K562 (cell line): ENCODE data around the gene IL10RB. TPM values are rescaled to one million over a fixed set of nuclear protein-coding genes. Genes with fewer than 3 reads are reported as not detected.

Source experiments
- ARNT ChIP-seq, 2 experiments: fragments of 450-650 bp; IDR thresholded peaks; 2 replicates each; pipeline ENCODE4 v1.6.1; 2016; ENCODE audit warnings: mild to moderate bottlenecking in 1 of 2
- ELF1 ChIP-seq: fragments of 200-800 bp; sonication (Bioruptor generic); IDR thresholded peaks from 2 replicates; pipeline ENCODE4 v1.6.1; 2016; ENCODE audit warnings: missing genetic modification characterization, missing compliant biosample characterization
- HDAC2 ChIP-seq: fragments of 450-650 bp; IDR thresholded peaks from 2 replicates; pipeline ENCODE4 v1.6.1; 2016; ENCODE audit warnings: mild to moderate bottlenecking
- HLTF ChIP-seq: fragments of 450-650 bp; IDR thresholded peaks from 2 replicates; pipeline ENCODE4 v1.6.1; 2016
- NFE2L1 ChIP-seq: fragments of 450-650 bp; IDR thresholded peaks from 2 replicates; pipeline ENCODE4 v1.6.1; 2016; ENCODE audit warnings: missing genetic modification characterization, low read depth, mild to moderate bottlenecking, missing compliant biosample characterization, moderate library complexity, borderline replicate concordance
- NR3C1 ChIP-seq: sonication (generic); formaldehyde crosslinking; IDR thresholded peaks from 2 replicates; pipeline ENCODE4 v1.8.1; 2022; ENCODE audit warnings: missing genetic modification reagents
- POU5F1 ChIP-seq: fragments of 150-350 bp; IDR thresholded peaks from 2 replicates; pipeline ENCODE4 v1.6.1; 2014; ENCODE audit warnings: borderline replicate concordance, low read length, low read depth, mild to moderate bottlenecking; ENCODE audit not compliant: partially characterized antibody
- TFAM ChIP-seq: fragments of 250-450 bp; sonication (Bioruptor Pico); conservative IDR thresholded peaks from 2 replicates; pipeline ENCODE4 v1.5.0; 2021; ENCODE audit warnings: mild to moderate bottlenecking, moderate library complexity
- ZKSCAN1 ChIP-seq: fragments of 150-350 bp; IDR thresholded peaks from 2 replicates; pipeline ENCODE4 v1.6.1; 2016; ENCODE audit warnings: low read depth, low read length
- ZNF232 ChIP-seq: sonication (generic); formaldehyde crosslinking; IDR thresholded peaks from 2 replicates; pipeline ENCODE4 v1.8.0; 2022; ENCODE audit warnings: mild to moderate bottlenecking, missing genetic modification reagents
- ZNF609 ChIP-seq: sonication (generic); formaldehyde crosslinking; IDR thresholded peaks from 2 replicates; pipeline ENCODE4 v1.8.1; 2023; ENCODE audit warnings: missing genetic modification reagents, mild to moderate bottlenecking, borderline replicate concordance
- polyA plus RNA-seq, 8 experiments: library from polyadenylated mRNA; depleted of rRNA in 4 of 8; stranded (reverse) in 5 of 8; unstranded in 3 of 8; fragments of >200 nt; fragmentation: Nextera tagmentation in 2 of 8; fragmentation: Illumina TruSeq in 1 of 8; extraction: Ambion mirVana in 2 of 8; extraction: Trizol in 1 of 8; gene quantifications; 2 replicates each; pipeline versions ENCODE4 v1.2.1 to v1.2.3, GENCODE V29; 2011 to 2014; ENCODE audit warnings: inconsistent platforms in 1 of 8, missing spikeins in 1 of 8
- total RNA-seq, 7 experiments: library from RNA; depleted of rRNA in 6 of 7; stranded (reverse); fragments of >200 nt in 6 of 7; fragmentation: Illumina TruSeq in 2 of 7; extraction: Trizol in 2 of 7; gene quantifications; 2 replicates each; pipeline versions ENCODE4 v1.2.1 to v1.2.3, GENCODE V29; 2011 to 2021; ENCODE audit warnings: low replicate concordance in 1 of 7
- TF ChIP-seq, protein P1 (sequence below): fragments of 450-650 bp; IDR thresholded peaks from 2 replicates; pipeline ENCODE4 v1.6.1; 2016; ENCODE audit warnings: low read depth
- TF ChIP-seq, protein P2 (sequence below): sonication (generic); formaldehyde crosslinking; IDR thresholded peaks from 2 replicates; pipeline ENCODE4 v1.8.0; 2023; ENCODE audit warnings: mild to moderate bottlenecking, missing genetic modification reagents

IL10RB gene
- total and polyA plus RNA-seq, 9 of the 15 experiments (the other 6 are each of a cell fraction or from before 2014, with no cell fraction given) = 10.9 to 33.8 (median 23.0) TPM

DNA sequence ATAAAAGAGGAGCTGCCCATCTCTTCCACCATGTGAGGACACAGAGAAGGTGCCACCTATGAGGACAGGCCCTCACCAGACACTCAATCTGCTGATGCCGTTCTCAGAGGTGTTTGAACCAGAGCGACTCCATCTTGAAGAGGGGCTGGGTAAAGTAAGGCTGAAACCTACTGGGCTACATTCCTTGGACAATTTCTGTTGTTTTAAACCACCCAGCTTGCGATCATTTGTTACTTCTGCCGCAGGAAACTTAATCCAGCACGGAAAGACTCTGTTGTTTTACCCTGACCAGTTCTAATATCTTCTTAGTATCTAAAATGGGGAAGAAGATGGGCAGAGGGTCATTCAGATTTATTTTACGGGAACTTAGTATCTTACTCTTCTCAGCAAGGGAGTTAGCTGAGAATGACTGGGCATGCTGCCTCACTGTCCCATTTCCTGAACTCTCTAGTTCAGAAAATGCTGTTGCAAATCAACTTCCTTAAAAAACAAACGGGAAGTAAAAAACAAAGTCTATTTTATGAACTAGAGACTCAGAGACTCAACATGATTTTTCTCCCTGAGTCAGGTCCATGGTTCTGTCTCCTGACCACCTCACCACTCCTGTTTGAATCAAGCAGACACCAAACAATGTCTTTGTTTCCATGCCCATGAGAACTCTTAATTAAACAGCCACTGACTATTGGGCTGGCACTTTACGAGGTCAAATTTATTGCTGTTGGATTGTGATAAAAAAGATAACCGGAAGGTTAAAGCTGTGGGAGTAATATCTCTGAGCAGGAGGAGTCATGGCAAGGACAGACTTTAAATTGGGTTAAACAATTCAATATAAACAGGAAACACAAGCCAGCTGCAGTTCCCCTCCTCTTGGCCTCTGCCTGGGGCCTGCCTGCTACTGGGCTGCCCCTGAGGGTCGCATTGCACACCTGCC is 34.8 kb downstream of the IL10RB start (continued):
- TF ChIP-seq, protein P1, sequence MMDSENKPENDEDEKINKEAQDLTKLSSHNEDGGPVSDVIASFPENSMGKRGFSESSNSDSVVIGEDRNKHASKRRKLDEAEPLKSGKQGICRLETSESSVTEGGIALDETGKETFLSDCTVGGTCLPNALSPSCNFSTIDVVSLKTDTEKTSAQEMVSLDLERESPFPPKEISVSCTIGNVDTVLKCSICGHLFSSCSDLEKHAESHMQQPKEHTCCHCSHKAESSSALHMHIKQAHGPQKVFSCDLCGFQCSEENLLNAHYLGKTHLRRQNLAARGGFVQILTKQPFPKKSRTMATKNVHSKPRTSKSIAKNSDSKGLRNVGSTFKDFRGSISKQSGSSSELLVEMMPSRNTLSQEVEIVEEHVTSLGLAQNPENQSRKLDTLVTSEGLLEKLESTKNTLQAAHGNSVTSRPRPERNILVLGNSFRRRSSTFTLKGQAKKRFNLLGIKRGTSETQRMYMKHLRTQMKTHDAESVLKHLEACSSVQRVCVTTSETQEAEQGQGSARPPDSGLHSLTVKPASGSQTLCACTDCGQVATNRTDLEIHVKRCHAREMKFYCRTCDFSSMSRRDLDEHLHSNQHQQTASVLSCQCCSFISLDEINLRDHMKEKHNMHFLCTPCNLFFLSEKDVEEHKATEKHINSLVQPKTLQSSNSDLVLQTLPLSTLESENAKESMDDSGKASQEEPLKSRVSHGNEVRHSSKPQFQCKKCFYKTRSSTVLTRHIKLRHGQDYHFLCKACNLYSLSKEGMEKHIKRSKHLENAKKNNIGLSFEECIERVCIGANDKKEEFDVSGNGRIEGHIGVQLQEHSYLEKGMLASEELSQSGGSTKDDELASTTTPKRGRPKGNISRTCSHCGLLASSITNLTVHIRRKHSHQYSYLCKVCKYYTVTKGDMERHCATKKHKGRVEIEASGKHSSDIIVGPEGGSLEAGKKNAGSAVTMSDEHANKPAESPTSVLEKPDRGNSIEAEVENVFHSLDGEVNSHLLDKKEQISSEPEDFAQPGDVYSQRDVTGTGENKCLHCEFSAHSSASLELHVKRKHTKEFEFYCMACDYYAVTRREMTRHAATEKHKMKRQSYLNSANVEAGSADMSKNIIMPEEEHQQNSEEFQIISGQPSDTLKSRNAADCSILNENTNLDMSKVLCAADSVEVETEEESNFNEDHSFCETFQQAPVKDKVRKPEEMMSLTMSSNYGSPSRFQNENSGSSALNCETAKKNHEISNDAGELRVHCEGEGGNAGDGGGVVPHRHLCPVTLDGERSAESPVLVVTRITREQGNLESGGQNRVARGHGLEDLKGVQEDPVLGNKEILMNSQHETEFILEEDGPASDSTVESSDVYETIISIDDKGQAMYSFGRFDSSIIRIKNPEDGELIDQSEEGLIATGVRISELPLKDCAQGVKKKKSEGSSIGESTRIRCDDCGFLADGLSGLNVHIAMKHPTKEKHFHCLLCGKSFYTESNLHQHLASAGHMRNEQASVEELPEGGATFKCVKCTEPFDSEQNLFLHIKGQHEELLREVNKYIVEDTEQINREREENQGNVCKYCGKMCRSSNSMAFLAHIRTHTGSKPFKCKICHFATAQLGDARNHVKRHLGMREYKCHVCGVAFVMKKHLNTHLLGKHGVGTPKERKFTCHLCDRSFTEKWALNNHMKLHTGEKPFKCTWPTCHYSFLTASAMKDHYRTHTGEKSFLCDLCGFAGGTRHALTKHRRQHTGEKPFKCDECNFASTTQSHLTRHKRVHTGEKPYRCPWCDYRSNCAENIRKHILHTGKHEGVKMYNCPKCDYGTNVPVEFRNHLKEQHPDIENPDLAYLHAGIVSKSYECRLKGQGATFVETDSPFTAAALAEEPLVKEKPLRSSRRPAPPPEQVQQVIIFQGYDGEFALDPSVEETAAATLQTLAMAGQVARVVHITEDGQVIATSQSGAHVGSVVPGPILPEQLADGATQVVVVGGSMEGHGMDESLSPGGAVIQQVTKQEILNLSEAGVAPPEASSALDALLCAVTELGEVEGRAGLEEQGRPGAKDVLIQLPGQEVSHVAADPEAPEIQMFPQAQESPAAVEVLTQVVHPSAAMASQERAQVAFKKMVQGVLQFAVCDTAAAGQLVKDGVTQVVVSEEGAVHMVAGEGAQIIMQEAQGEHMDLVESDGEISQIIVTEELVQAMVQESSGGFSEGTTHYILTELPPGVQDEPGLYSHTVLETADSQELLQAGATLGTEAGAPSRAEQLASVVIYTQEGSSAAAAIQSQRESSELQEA = no peak
- TF ChIP-seq, protein P2, sequence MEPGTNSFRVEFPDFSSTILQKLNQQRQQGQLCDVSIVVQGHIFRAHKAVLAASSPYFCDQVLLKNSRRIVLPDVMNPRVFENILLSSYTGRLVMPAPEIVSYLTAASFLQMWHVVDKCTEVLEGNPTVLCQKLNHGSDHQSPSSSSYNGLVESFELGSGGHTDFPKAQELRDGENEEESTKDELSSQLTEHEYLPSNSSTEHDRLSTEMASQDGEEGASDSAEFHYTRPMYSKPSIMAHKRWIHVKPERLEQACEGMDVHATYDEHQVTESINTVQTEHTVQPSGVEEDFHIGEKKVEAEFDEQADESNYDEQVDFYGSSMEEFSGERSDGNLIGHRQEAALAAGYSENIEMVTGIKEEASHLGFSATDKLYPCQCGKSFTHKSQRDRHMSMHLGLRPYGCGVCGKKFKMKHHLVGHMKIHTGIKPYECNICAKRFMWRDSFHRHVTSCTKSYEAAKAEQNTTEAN (CRISPR knock-in tag) = no peak
- TF ChIP-seq HLTF (no peak), NFE2L1 (tag) (peak; percentile 49; the same call in 1 of the 2 replicates), ZNF232 (CRISPR knock-in tag) (no peak), ARNT (IDR thresholded peaks at IDR 0.05) (0 out of 4 replicates have a peak, but pooled peaks of 1 of the 2 experiments have one; percentile 20), TFAM (no peak), ELF1 (peak; percentile 54; the same call in 1 of the 2 replicates), ZNF609 (CRISPR knock-in tag) (no peak), POU5F1 (no peak), HDAC2 (no peak), ZKSCAN1 (no peak), NR3C1 (CRISPR knock-in tag) (no peak)
